Hippocampal formation (tissue), 2 donors: ENCODE measurements around the gene G6PC3.
"Not testable (repeated sequence)": the region's sequence is repeated elsewhere in the genome, so short reads cannot be mapped to it uniquely, and the experiment has no call there.

Source experiments
- DNase-seq, 2 donors: peaks; one replicate each; lab custom pipeline; 2025; lab: John Stamatoyannopoulos, UW

G6PC3 gene

DNA sequence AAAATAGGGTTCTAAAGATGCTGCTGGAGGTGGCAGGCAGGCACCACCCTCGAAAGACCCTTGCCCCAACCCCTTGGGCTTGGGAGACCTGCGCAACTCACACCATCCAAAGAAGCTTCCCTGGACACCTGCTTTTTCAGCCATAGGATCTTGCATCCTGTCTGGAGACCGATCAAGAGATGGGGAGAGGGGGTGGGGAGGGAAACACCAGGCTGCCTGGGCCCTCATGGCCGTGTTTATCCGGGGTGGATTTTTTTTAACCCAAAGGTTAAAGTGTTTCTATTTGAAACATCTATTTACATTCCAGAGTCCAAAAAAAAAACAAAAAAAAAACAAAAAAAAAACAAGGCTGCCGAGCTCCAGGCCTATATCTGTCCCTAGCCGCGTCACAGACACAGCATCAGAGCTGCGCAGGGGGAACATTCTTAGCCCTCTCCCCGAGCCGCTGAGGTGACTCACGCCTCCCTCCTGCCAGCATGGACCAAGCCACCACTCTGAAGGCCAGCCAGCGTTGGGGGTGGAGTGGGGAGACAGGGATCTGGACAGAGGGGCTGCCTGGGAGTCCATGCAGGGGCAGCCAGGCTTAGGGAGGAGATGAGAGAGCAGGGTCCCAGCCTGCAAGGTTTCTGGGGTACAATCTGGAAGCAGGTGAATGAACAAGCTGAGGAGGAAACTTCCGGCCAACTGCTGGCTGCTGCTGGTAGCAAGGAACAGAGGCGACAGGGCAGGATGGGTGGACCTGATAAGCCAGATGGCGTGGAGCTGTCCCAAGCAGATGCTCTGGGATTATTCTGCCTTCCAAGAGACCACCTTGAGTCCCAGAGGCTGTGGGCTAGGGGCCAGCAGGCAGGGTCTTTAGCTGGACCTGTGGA is 38.1 kb downstream of the G6PC3 start:
- no peak for DNase-seq

DNA sequence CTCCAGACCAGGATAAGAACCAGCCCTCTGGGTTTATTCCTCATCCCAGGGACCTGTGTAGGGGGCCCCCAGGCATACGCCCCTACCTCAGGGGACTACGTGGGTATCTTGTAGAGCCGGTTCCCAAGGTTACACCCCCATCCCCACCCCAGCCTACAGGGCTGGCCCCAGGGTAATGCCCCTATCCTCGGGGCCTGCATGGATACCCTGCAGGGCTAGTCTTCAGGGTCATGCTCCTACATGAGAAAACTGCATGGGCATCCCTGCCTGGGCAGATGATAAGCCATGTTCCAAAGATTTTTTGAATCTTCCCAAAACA is 38.7 kb downstream of the G6PC3 start:
- DNase-seq = no peak

DNA sequence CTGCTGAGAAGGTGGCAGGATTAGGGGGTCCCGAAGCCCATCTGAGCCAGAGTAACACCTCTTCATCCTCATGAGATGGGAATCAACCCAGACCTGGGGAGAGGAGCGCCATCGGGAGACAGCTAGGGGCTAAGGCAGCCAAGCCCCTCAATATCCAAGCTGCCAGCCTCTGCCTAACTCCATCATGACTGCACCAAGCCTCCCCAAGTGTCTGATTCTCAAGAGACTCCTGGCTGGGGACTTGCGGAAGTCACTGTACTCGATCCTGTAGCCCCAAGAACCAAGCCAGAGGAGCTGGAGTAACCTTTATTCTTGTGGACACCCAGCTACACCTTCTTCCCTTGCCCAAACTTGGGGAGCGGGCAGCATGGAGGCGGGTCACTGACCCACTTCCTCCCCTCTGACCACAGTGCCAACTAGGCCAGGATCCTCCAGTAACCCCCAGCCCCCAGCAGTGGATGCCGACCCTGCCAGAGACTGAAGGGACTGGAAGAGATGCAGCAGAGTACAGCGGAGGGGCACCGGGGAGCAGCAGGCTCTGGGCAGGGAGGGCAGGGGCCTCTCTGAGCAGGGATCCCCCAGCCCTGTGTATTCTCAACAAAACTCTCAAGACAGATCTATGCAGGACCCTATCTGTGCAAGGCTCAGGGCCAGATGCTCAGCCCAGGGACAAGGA is 39.6 kb downstream of the G6PC3 start:
- no peak for DNase-seq

DNA sequence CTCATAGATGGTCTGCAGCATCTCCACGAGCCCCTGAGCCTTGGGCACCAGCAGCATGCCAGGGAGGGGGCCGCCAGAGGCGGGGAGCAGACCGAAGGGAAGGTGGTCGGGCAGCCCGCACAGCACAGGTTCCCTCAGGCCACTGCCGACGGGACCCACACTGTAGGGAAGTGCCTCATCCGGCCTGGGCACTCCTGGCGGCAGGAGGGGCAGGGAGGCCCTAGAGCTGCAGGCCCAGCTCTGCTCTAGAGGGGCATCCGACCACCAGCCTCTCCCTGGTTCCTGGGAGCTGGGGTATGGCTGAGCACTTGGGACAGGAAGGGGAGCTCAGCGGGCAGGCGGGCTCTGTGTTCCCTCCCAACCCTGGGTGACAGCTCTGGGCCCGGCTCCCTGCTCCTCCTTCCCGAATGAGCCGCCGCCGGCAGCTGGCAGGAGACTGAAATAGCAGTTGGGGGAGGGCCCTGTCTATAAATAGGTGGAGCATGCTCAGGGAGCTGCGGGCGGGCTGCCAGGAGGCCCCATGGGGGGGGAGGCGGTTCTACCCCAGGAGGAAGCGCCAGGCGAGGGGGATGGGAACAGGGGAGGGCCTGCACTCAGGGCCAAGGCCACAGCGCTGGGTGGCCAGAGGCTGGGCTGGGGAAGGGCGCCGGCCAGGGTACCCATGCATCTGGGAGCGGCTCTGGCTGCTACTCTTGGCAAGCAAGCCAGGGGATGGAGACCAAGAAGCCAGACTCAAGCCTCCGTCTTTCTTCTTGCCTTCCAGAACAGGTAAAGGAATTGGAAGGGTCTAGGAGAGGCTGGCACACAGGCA is 40.5 kb downstream of the G6PC3 start:
- peak; percentile 95 to 98 for DNase-seq

DNA sequence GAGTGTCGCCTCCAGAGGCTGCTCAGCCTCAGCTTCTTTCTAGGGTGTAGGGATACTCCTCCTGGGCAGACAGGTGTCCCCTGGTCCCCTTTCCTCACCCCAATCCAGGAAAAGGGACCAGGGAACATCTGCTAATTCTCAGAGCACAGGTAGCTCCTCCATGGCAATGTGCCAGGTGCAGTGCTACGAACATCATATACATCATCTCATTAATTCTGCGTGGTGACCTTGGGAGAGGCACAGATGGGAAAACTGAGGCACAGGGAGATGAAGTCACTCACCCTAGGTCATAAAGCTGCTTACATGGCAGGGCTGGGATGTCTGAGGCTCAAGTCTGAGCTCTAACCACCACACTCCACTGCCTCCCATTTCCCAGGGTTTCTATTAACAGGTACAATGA is 41.2 kb downstream of the G6PC3 start:
- no peak for DNase-seq

- DNase-seq = no peak
Observed at GRCh38 chr17:44112284-44113280, 42.0 kb downstream of the G6PC3 start.

DNA sequence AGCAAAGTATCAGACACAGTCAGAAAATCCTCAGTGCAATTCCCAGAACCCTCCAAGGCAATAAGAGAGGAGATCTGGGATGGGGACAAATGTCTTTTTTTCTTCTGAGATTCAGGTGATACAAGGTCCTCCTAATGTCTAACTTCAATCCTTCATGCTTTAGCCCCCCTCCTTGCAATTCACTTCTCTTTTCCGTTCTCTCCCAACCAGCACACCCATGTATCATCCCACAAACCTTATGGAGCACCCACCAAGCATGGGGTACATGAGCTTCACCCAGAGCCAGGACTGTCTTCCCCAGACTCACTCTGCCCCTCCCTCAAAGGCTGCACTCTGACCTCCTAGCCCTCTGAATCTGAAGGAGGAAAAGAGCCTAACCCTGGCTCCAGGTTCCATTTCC is 42.8 kb downstream of the G6PC3 start:
- DNase-seq = no peak

DNA sequence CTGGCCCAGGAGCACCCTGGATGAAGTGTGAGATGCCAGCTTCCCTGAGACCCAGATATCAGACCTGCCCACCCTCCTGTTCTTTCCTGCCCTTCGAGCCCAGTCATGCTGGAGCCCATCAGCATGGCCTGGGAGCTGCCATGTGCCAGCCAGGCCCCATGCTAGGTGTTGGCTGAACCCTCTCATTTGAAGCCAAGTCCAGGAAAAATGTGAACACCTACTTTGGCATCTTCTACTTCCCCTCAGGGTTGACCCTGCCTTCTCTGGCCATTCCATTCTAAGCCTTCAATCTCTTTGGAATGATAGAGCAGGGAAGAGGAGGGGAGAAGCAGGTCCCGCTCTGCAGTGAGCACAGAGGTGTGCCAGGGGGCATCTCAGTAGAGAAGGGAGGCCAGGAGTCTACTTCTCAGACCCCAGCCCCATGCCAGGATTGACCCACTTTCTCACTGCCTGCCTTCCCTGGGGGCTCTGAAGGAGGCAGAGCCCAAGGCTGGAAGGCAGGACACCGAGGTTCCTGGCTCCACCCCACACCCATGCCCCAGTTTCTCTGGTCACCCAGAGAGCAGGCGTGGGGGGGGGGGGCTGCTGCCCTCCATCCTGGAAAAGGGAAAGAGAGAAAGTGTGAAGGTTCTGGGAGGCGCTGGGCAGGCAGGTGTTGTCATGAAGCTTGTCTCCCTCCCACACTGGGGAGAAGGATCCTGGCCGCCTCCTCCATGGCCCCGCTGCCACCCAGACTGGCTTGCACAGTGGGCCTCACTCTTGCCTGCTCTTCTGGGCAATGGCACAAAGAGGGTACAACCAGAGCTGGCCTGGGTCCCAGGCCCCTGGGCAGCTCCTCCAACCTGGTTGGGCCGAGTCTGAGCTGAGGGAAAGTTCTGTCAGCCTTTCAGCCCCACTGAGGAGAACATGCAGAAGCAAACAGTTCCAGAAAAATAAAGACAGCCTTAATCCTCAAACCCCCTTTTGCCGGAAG is 43.6 kb downstream of the G6PC3 start:
- no peak for DNase-seq

GRCh38 chr17:44115585-44116415 is 45.3 kb downstream of the G6PC3 start:
- peak in 1 of 2 donors; percentile 37 for DNase-seq

- no peak for DNase-seq
Observed at GRCh38 chr17:44117351-44117750, 46.8 kb downstream of the G6PC3 start.

DNA sequence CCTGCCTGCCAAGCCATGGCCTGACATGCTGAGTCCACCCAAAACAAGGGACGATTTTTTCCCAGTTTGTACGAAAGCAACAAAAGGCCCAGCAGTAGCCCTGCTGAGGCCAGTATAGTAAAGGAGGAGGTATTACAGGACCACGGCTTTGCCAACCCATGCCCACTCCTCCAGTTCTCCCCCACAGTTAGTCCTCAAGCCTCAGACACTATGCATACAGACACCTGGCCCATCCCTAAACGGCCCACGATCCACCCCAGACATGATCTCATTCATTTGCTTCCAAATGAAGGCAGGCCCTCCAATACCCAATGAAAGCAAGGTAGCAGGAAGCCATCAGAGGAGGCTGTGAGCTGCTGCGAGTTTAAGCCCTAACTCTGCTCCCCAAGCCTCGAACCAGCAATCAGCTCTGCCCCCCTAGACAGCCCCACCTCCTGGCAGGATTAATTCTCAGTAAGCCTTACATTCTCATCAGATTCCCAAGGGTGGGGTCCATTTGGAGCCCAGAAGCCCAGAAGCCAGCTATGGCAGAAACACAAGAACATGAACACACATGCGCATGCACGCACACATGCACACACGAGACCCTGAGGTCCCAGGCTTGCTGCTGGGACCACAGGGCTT is 48.0 kb downstream of the G6PC3 start:
- no peak for DNase-seq

GRCh38 chr17:44119062-44119461 is 48.5 kb downstream of the G6PC3 start:
- DNase-seq = no peak

- no peak for DNase-seq
Observed at GRCh38 chr17:44119798-44120197, 49.3 kb downstream of the G6PC3 start.

GRCh38 chr17:44120281-44120680 is 49.7 kb downstream of the G6PC3 start:
- DNase-seq = not testable (repeated sequence)

DNA sequence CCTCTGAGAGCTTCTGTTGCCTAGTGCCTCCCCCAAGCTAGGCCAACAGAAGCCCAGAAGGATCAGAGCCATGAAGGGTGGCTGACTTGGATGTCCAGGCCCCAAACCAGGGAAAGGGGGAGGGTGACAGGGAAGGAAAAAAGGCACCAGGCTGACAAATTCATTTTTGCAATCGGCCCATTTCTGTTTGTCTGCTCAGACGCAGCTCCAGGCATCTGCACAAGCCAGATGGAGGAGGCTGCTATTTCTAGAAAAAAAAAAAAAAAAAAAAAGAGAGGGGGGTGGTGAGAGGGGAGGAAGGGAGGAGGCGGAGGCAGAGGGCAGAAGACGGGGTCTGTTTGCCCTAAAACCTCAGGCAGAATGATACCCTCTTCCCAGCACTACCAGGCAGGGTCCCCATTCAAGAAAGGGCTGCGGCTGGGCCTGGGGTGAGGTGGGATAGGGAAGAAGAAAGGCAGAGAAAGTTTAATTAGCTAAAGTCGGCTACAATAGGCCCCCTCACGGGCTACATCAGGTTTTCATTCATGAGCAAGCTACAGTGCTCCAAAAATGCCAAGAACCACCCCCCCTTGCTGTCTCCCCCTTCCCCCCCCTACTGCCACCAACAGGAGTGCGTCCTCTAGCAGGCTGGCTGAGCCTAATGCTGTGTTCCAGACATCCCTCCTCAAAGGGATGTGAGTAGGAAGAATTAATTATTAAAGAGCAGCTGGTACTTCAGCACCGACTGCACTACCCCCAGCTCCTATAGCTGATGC is 50.5 kb downstream of the G6PC3 start:
- no peak for DNase-seq

GRCh38 chr17:44121997-44122815 is 51.7 kb downstream of the G6PC3 start:
- DNase-seq = no peak

GRCh38 chr17:44122816-44123355 is 52.4 kb downstream of the G6PC3 start:
- DNase-seq = no peak
